ENCODE results near the gene S100A16. TPM values are rescaled to one million over a fixed set of nuclear protein-coding genes. Genes with fewer than 3 reads are reported as not detected.

The S100A16 gene
- total RNA-seq, 1 experiment from 2014 or later = 196 TPM

GRCh38 chr1:153643100-153643499, 30.2 kb upstream of the S100A16 start (continued):
- TF ChIP-seq ZBTB33 (IDR thresholded peaks at IDR 0.05; ENCODE audit: extremely low read depth, insufficient replicate concordance, low read length) (no peak), EZH2 (IDR thresholded peaks at IDR 0.05) (no peak), POLR2AphosphoS5 (IDR thresholded peaks at IDR 0.05; ENCODE audit: low read depth, low read length) (no peak)

- ATAC-seq = no peak
- H3K4me2 ChIP-seq (ENCODE audit: low read length) = no peak overlapping the region
- TF ChIP-seq SRF (IDR thresholded peaks at IDR 0.05; ENCODE audit: low read depth) = no peak
- no peak for TF ChIP-seq JUND (IDR thresholded peaks at IDR 0.05)
- TF ChIP-seq RAD21 (IDR thresholded peaks at IDR 0.05; ENCODE audit: low read depth) = no peak
- no peak for TF ChIP-seq CBX3 (IDR thresholded peaks at IDR 0.05; ENCODE audit: low read depth)
- TF ChIP-seq ZFX (IDR thresholded peaks at IDR 0.05) = no peak
- TF ChIP-seq CTCF (IDR thresholded peaks at IDR 0.05 in 2 of 3, conservative IDR thresholded peaks at IDR 0.05 in 1 of 3; ENCODE audit: borderline replicate concordance in 1 of 3, insufficient read depth in 1 of 3, low read depth in 2 of 3, low read length in 2 of 3) = no peak
- TF ChIP-seq FOSL1 (IDR thresholded peaks at IDR 0.05; ENCODE audit: low read depth) = no peak
- TF ChIP-seq POLR2A (IDR thresholded peaks at IDR 0.05; ENCODE audit: borderline replicate concordance, extremely low read depth, insufficient read depth, insufficient read length) = no peak
- H2AFZ ChIP-seq (ENCODE audit: low read depth, low read length, poor library complexity, severe bottlenecking) = no peak overlapping the region
- no peaks in the 10 kb centered on the region for H3K27me3 ChIP-seq (ENCODE audit: insufficient read depth, low read length)
- no peak overlapping the region for H3K4me3 ChIP-seq (replicated peaks in 1 of 2; ENCODE audit: low read depth in 1 of 2, low read length in 2 of 2)
- H3K79me2 ChIP-seq (ENCODE audit: insufficient read depth, low read length) = peaks cover 79% of the 10 kb centered on the region
- H3K9ac ChIP-seq (ENCODE audit: low read length) = no peak overlapping the region
- no peak for DNase-seq (ENCODE audit: low read depth, low spot score)
- no TSS peak for BruUV-seq (replicated peaks)
- ChIA-PET RAD21 (ENCODE audit: low non-redundant PET in 1 of 2, low total read pairs in 2 of 2, uncharacterized antibody in 2 of 2, unreplicated experiment in 2 of 2) (no interaction called here), CTCF (no interaction called here), POLR2A (interaction anchor here (2.9 kb wide), 1 partner anchor 15 kb away, joined by 8 read pairs; the partner anchor contains the start of gene S100A13)
- no peaks in the 10 kb centered on the region for H3K9me2 ChIP-seq (ENCODE audit: insufficient read depth)
- peaks cover 6% of the 10 kb centered on the region; the same call in 1 of the 2 replicates for H4K20me1 ChIP-seq (ENCODE audit: insufficient read depth)
- H3K27ac ChIP-seq (ENCODE audit: low read depth, low read length) = no peak overlapping the region
- H3K9me3 ChIP-seq (ENCODE audit: control insufficient read depth in 1 of 2, insufficient read depth in 1 of 2, low read depth in 1 of 2, low read length in 2 of 2) = no peaks in the 10 kb centered on the region
- intact Hi-C loops (cut with micrococcal nuclease) = no loop called here
- H3K36me3 ChIP-seq (ENCODE audit: control insufficient read depth in 1 of 2, insufficient read depth in 2 of 2, low read length in 2 of 2) = peaks cover 77 to 89% of the 10 kb centered on the region in 2 experiments
- peaks cover 0 to under 1% of the 10 kb centered on the region in 2 experiments; a peak in 1 of 4 replicates for H3K4me1 ChIP-seq (ENCODE audit: control insufficient read depth in 1 of 2, insufficient read depth in 2 of 2, low read length in 2 of 2)
Observed at GRCh38 chr1:153642161-153642560, 29.2 kb upstream of the S100A16 start.

Measured in HCT116 (cell line).